Calu3 (cell line): ENCODE results near the gene SLCO4C1. TPM values are rescaled to one million over a fixed set of nuclear protein-coding genes. Genes with fewer than 3 reads are reported as not detected.

Source experiments
- BruUV-seq: library from RNA; stranded (reverse); fragments of 400-500 nt; replicated peaks from 2 replicates; lab custom pipeline; 2021; lab: Mats Ljungman, UMichigan
- CTCF ChIA-PET: fragments of 300-600 bp; sonication (Branson Sonifier 250); formaldehyde crosslinking; loops from one replicate; lab custom pipeline; 2022; ENCODE audit warnings: antibody characterized with exemption; lab: Charles Lee
- DNase-seq: peaks from one replicate; pipeline ENCODE4 v3.0.0; 2022
- H3K27ac Mint-ChIP-seq: one replicate; pipeline ENCODE4 v1.8.0; 2022; ENCODE audit warnings: mixed read lengths; ENCODE audit not compliant: unreplicated experiment
- H3K27me3 Mint-ChIP-seq: one replicate; pipeline ENCODE4 v1.8.0; 2022; ENCODE audit warnings: mixed read lengths; ENCODE audit not compliant: unreplicated experiment
- H3K36me3 Mint-ChIP-seq: one replicate; pipeline ENCODE4 v1.8.0; 2022; ENCODE audit warnings: mild to moderate bottlenecking, moderate library complexity, mixed read lengths; ENCODE audit not compliant: insufficient read depth, unreplicated experiment
- H3K4me1 Mint-ChIP-seq: one replicate; pipeline ENCODE4 v1.8.0; 2022; ENCODE audit warnings: mild to moderate bottlenecking, low read depth, mixed read lengths; ENCODE audit not compliant: unreplicated experiment
- H3K4me3 Mint-ChIP-seq: one replicate; pipeline ENCODE4 v1.8.0; 2022; ENCODE audit warnings: mild to moderate bottlenecking, low read depth, moderate library complexity, mixed read lengths; ENCODE audit not compliant: unreplicated experiment
- H3K9me3 Mint-ChIP-seq: one replicate; pipeline ENCODE4 v1.8.0; 2022; ENCODE audit warnings: low read depth, mixed read lengths; ENCODE audit not compliant: unreplicated experiment
- CTCF ChIP-seq: fragments of 200-600 bp; IDR thresholded peaks from one replicate; pipeline ENCODE4 v1.8.0; 2022; ENCODE audit warnings: antibody characterized with exemption; ENCODE audit not compliant: unreplicated experiment
- intact Hi-C: fragments of 100-400 bp; cut with micrococcal nuclease; formaldehyde crosslinking; loops from one replicate; pipeline ENCODE4 v1.10.0; 2022; ENCODE audit not compliant: unreplicated experiment
- total RNA-seq: library from RNA; stranded (reverse); gene quantifications from 2 replicates; pipeline ENCODE4 v1.2.3, GENCODE V29; 2022

Gene SLCO4C1
- total RNA-seq, 1 experiment from 2014 or later: 3.4 TPM

GRCh38 chr5:102216678-102217077 lies 79.4 kb downstream of the SLCO4C1 start:
- intact Hi-C loops: no loop called here
- H3K9me3 Mint-ChIP-seq: peaks cover 2% of the 10 kb centered on the region
- CTCF ChIA-PET: no interaction called here
- H3K4me3 Mint-ChIP-seq: no peak overlapping the region
- H3K4me1 Mint-ChIP-seq: peaks cover 10% of the 10 kb centered on the region
- no TSS peak for BruUV-seq
- no peak overlapping the region for H3K27ac Mint-ChIP-seq
- H3K27me3 Mint-ChIP-seq: no peaks in the 10 kb centered on the region
- DNase-seq: no peak
- no peaks in the 10 kb centered on the region for H3K36me3 Mint-ChIP-seq
- no peak for TF ChIP-seq CTCF

- no TSS peak for BruUV-seq
- DNase-seq: no peak
- intact Hi-C loops: no loop called here
- Mint-ChIP-seq H3K27me3 (no peaks in the 10 kb centered on the region), H3K36me3 (no peaks in the 10 kb centered on the region), H3K27ac (no peak overlapping the region), H3K9me3 (no peaks in the 10 kb centered on the region), H3K4me1 (peaks cover 2% of the 10 kb centered on the region), H3K4me3 (no peak overlapping the region)
- TF ChIP-seq CTCF: no peak
- CTCF ChIA-PET: no interaction called here
Measured at GRCh38 chr5:102211165-102211564, 84.9 kb downstream of the SLCO4C1 start.

- Mint-ChIP-seq H3K36me3 (no peaks in the 10 kb centered on the region), H3K4me1 (no peaks in the 10 kb centered on the region), H3K9me3 (peaks cover 5% of the 10 kb centered on the region), H3K4me3 (no peak overlapping the region), H3K27me3 (no peaks in the 10 kb centered on the region), H3K27ac (no peak overlapping the region)
- intact Hi-C loops: no loop called here
- TF ChIP-seq CTCF: no peak
- CTCF ChIA-PET: no interaction called here
- no peak for DNase-seq
- BruUV-seq: no TSS peak
Measured at GRCh38 chr5:102200861-102201260, 95.2 kb downstream of the SLCO4C1 start.

- no peaks in the 10 kb centered on the region for H3K27me3 Mint-ChIP-seq
- intact Hi-C loops: no loop called here
- H3K9me3 Mint-ChIP-seq: peaks cover 4% of the 10 kb centered on the region
- no peak for DNase-seq
- no peaks in the 10 kb centered on the region for H3K4me1 Mint-ChIP-seq
- CTCF ChIA-PET: no interaction called here
- no peak overlapping the region for H3K4me3 Mint-ChIP-seq
- H3K27ac Mint-ChIP-seq: no peak overlapping the region
- TF ChIP-seq CTCF: no peak
- no peaks in the 10 kb centered on the region for H3K36me3 Mint-ChIP-seq
- no TSS peak for BruUV-seq
Measured at GRCh38 chr5:102196481-102196880, 99.6 kb downstream of the SLCO4C1 start.

Other genes starting within 250 kb of the SLCO4C1 start
- gene SLCO6A1, start 202.7 kb upstream of the SLCO4C1 start, total RNA-seq: not detected in 2 replicates